ENCODE data around the gene EPC2.

GRCh38 chr2:148817210-148817708 is 172.7 kb downstream of the EPC2 start:
- TF ChIP-seq TAF1 (IDR thresholded peaks at IDR 0.05; ENCODE audit: borderline replicate concordance, low read depth, low read length) (no peak), CTCF (IDR thresholded peaks at IDR 0.05 in 2 of 3, conservative IDR thresholded peaks at IDR 0.05 in 1 of 3; ENCODE audit: control insufficient read depth in 2 of 3, extremely low read depth in 1 of 3, insufficient read depth in 1 of 3, low read depth in 3 of 3, low read length in 3 of 3) (no peak), SRF (IDR thresholded peaks at IDR 0.05; ENCODE audit: low read depth in 2 of 2, low read length in 2 of 2) (no peak), RB1 (IDR thresholded peaks at IDR 0.05; ENCODE audit: borderline replicate concordance) (no peak), KDM1A (IDR thresholded peaks at IDR 0.05; ENCODE audit: borderline replicate concordance) (no peak), NRF1 (conservative IDR thresholded peaks at IDR 0.05; ENCODE audit: low read depth, low read length) (no peak), MLLT1 (IDR thresholded peaks at IDR 0.05) (no peak), MXI1 (IDR thresholded peaks at IDR 0.05; ENCODE audit: low read depth, low read length) (no peak), MYC (IDR thresholded peaks at IDR 0.05; ENCODE audit: insufficient read depth, insufficient read length, insufficient replicate concordance, low read length, severe bottlenecking) (no peak), REST (IDR thresholded peaks at IDR 0.05; ENCODE audit: low read depth, low read length) (no peak), POLR2A (IDR thresholded peaks at IDR 0.05; ENCODE audit: low read depth, low read length) (no peak), POLR2AphosphoS5 (IDR thresholded peaks at IDR 0.05; ENCODE audit: low read length) (no peak)
